Common myeloid progenitor, CD34-positive (primary cell): Measurements from ENCODE around the gene CNTN6.

Experiments
- CTCF ChIA-PET: fragments of 350-600 bp; sonication (Branson Sonifier 250); formaldehyde crosslinking; loops from one replicate; lab custom pipeline; 2021; ENCODE audit warnings: antibody characterized with exemption; lab: Charles Lee
- POLR2A ChIA-PET: fragments of 350-600 bp; sonication (Branson Sonifier 250); formaldehyde crosslinking; loops from one replicate; lab custom pipeline; 2021; ENCODE audit warnings: antibody characterized with exemption; lab: Charles Lee
- DNase-seq, 3 donors: peaks; one replicate each; pipeline versions ENCODE4 v3.0.0 to v3.0.0-alpha.2; 2013
- H3K27ac ChIP-seq, 2 experiments: 1 replicate in 1 of 2; 2 replicates in 1 of 2; pipeline ENCODE4 v1.7.0; 2013; ENCODE audit warnings: inconsistent platforms in 2 of 2, low read length in 2 of 2, mild to moderate bottlenecking in 2 of 2, low read depth in 1 of 2, moderate library complexity in 1 of 2; ENCODE audit not compliant: severe bottlenecking in 2 of 2, insufficient read depth in 1 of 2, poor library complexity in 1 of 2
- H3K27me3 ChIP-seq, 5 experiments: replicated peaks in 2 of 5; 1 replicate in 3 of 5; 2 replicates in 2 of 5; pipeline versions ENCODE4 v1.6.1 to v1.7.0; 2013; ENCODE audit warnings: low read length in 4 of 5, mild to moderate bottlenecking in 2 of 5, moderate library complexity in 2 of 5, inconsistent platforms in 1 of 5; ENCODE audit not compliant: insufficient read depth in 5 of 5, control insufficient read depth in 4 of 5
- H3K36me3 ChIP-seq, 4 experiments: 1 replicate in 2 of 4; 2 replicates in 2 of 4; pipeline versions ENCODE4 v1.6.1 to v1.7.0; 2013; ENCODE audit warnings: low read length in 3 of 4, control low read depth in 1 of 4, mild to moderate bottlenecking in 1 of 4; ENCODE audit not compliant: control insufficient read depth in 4 of 4, insufficient read depth in 4 of 4
- H3K4me1 ChIP-seq, 4 experiments: 1 replicate in 3 of 4; 2 replicates in 1 of 4; pipeline versions ENCODE4 v1.6.1 to v1.7.1; 2013; ENCODE audit warnings: low read length in 3 of 4, mild to moderate bottlenecking in 3 of 4, control low read depth in 1 of 4, inconsistent platforms in 1 of 4, moderate library complexity in 1 of 4; ENCODE audit not compliant: control insufficient read depth in 4 of 4, insufficient read depth in 4 of 4; ENCODE audit errors: control extremely low read depth in 1 of 4
- H3K4me3 ChIP-seq, 7 experiments: 1 replicate in 4 of 7; 2 replicates in 3 of 7; pipeline versions ENCODE4 v1.5.1 to v1.7.0; 2013; ENCODE audit warnings: mild to moderate bottlenecking in 7 of 7, low read length in 6 of 7, moderate library complexity in 6 of 7, inconsistent platforms in 2 of 7, low read depth in 2 of 7, control low read depth in 1 of 7; ENCODE audit not compliant: insufficient read depth in 4 of 7, control insufficient read depth in 1 of 7; ENCODE audit errors: extremely low read depth in 1 of 7
- H3K9me3 ChIP-seq, 5 experiments: 1 replicate in 4 of 5; 2 replicates in 1 of 5; pipeline versions ENCODE4 v1.6.1 to v1.7.1; 2013; ENCODE audit warnings: low read length in 4 of 5, mild to moderate bottlenecking in 2 of 5, inconsistent platforms in 1 of 5, low read depth in 1 of 5, moderate library complexity in 1 of 5; ENCODE audit not compliant: control insufficient read depth in 4 of 5, insufficient read depth in 2 of 5; ENCODE audit errors: control extremely low read depth in 1 of 5
- WGBS: methylation state at CpG from one replicate; pipeline ENCODE4 v1.1.5; 2013; ENCODE audit not compliant: insufficient coverage; 5-methylcytosine and 5-hydroxymethylcytosine counted together

Gene CNTN6

DNA sequence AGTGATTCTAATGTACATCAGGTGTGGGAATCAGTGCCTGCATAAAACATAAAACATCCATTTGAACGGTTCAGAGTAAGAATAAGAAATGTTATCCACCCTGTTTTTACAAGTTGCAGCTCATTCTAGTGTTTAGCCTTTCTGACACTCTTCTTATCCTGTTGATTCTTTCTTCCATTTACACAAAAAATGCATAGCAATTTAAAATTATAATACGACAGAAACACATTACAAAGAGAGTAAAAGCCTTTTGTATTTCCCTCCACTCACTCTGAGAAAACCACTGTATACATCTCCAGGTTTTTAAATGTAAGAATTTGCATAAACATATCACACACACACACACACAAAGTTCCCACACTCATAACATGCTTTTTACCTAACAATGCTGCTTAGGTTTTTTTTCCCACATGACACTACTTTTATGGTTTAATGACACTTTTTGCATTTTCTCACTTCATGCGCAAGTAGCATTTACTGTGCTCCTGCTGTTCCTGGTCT, 199.8 kb downstream of the CNTN6 start:
- CTCF ChIA-PET = no interaction called here

GRCh38 chr3:1294586-1294985, 201.8 kb downstream of the CNTN6 start:
- H3K36me3 ChIP-seq = no peaks in the 10 kb centered on the region
- no peak for DNase-seq
- ChIA-PET CTCF (no interaction called here), POLR2A (no interaction called here)
- no peaks in the 10 kb centered on the region for H3K4me1 ChIP-seq
- H3K4me3 ChIP-seq = no peak overlapping the region
- H3K27me3 ChIP-seq = no peaks in the 10 kb centered on the region
- H3K27ac ChIP-seq = no peak overlapping the region
- H3K9me3 ChIP-seq = no peaks in the 10 kb centered on the region
- WGBS = 92% methylated on average over 4 of the region's 5 CpGs

More for the DNA sequence above, 199.8 kb downstream of the CNTN6 start:
- 82% methylated on average over 1 of the region's 3 CpGs for WGBS
- no peaks in the 10 kb centered on the region for H3K36me3 ChIP-seq
- POLR2A ChIA-PET = no interaction called here
- no peak overlapping the region for H3K4me3 ChIP-seq
- H3K27me3 ChIP-seq = no peaks in the 10 kb centered on the region
- H3K9me3 ChIP-seq = no peaks in the 10 kb centered on the region
- H3K27ac ChIP-seq = no peak overlapping the region
- H3K4me1 ChIP-seq = no peaks in the 10 kb centered on the region
- no peak for DNase-seq

DNA sequence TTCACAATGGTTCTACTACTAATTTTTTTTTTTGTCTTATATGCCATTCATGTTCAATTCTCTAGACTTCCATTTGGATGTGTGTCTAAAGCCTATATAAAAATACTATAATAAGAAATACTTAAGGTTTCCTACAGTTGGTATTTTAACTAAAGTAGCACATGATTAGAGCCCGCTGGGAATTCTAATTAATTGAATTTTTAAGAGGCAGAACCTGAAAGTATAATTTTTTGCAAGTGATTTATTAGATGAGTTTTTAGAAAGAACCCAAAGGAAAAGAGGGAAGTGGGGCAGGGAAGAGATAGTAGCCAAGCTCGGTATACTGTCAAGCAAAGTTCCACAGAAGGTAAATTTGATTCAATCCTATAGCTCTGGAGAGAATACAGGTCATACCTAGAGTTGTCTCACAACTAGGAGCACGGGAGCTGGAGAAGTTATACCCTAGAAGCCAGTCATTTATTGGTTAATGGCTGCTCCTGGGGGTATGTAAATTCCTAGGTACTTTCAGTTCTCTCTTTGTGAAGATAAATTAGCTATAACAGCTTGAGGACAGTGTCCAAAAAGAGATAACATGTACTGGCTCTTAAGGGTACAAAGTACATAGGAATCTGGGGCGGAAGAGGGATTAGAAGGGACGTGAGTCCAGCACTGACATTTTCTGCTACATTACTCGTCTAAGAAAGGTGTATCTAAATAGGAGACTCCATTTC, 225.6 kb downstream of the CNTN6 start:
- CTCF ChIA-PET = no interaction called here
- DNase-seq = no peak
- WGBS = 73% methylated on average over 6 of the region's 6 CpGs
- Histone ChIP-seq H3K27ac (no peak overlapping the region), H3K9me3 (no peaks in the 10 kb centered on the region), H3K36me3 (no peaks in the 10 kb centered on the region), H3K27me3 (no peaks in the 10 kb centered on the region), H3K4me1 (no peaks in the 10 kb centered on the region), H3K4me3 (no peak overlapping the region)
- POLR2A ChIA-PET = no interaction called here

GRCh38 chr3:1326546-1326945, 233.7 kb downstream of the CNTN6 start:
- no peaks in the 10 kb centered on the region for H3K27me3 ChIP-seq
- no peaks in the 10 kb centered on the region for H3K36me3 ChIP-seq
- no peaks in the 10 kb centered on the region for H3K4me1 ChIP-seq
- H3K9me3 ChIP-seq = no peaks in the 10 kb centered on the region
- DNase-seq = no peak
- ChIA-PET CTCF (no interaction called here), POLR2A (no interaction called here)
- no peak overlapping the region for H3K4me3 ChIP-seq
- no peak overlapping the region for H3K27ac ChIP-seq

DNA sequence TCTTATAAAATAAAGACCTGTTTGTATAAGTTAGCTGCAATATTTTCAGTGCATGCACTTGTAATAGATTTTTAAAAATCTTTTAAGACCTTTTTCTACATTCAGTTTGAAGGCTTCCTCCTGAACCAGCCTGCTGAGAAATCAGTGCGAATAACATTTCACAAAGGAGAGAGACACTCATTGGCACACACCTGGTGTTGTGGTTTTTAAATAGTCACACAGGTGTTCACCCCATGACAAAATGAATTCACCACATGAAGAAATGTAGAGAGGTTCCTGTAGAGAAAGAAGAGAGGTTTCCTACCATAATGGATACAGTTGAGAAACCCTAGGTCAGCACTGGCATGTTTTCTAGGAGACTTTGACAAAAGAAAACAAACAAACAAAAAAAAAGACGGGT, 237.3 kb downstream of the CNTN6 start:
- Histone ChIP-seq H3K36me3 (no peaks in the 10 kb centered on the region), H3K27me3 (no peaks in the 10 kb centered on the region), H3K4me1 (no peaks in the 10 kb centered on the region), H3K27ac (no peak overlapping the region), H3K9me3 (no peaks in the 10 kb centered on the region), H3K4me3 (no peak overlapping the region)
- POLR2A ChIA-PET = no interaction called here
- CTCF ChIA-PET = no interaction called here
- no peak for DNase-seq
- no CpG with 5 or more reads among the region's 2 CpGs for WGBS

DNA sequence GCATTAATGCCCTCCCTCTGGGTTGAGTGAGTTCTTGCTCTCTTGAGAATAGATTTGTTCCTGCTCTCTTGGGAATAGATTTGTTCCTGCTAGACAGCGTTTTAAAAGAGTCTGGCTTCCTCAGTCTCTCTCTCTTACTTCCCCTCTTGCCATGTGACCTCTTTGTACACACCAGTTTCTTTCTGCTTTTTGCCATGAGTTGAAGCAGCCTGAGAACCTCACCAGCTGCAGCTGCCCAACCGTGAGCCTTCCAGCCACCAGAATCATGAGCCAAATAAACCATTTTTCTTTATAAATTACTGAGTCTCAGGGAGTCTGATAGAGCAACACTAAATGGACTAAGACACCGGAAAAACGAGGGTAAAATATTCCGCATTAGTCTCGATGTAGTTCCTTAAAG, 253.6 kb downstream of the CNTN6 start:
- H3K27ac ChIP-seq = no peak overlapping the region
- POLR2A ChIA-PET = no interaction called here
- no peak overlapping the region for H3K4me3 ChIP-seq
- H3K4me1 ChIP-seq = no peaks in the 10 kb centered on the region
- H3K36me3 ChIP-seq = no peaks in the 10 kb centered on the region
- DNase-seq = no peak
- CTCF ChIA-PET = no interaction called here
- no peaks in the 10 kb centered on the region for H3K27me3 ChIP-seq
- H3K9me3 ChIP-seq = no peaks in the 10 kb centered on the region
- WGBS = 88% methylated on average over 5 of the region's 6 CpGs

DNA sequence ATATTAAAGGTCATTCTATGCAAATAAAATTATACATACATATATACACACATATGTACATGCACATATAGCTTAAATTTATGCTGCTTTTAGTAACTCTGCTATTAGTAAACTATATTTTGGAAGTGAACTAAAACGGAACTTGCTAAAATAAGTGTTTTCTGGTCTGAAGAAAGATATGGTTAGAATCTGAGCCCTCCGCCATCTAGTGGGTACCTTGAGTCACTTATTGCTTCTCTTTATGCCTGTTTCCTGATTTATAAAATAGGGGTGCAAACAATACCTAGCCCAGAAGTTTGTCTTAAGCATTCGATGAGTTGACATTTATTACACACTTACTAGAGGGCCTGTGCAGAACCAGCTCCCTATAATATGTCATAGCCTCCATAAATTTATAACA, 255.7 kb downstream of the CNTN6 start:
- POLR2A ChIA-PET = no interaction called here
- WGBS = 100% methylated on average over 2 of the region's 3 CpGs
- no peak overlapping the region for H3K27ac ChIP-seq
- CTCF ChIA-PET = interaction anchor here (0.6 kb wide), 1 partner anchor 68 kb away, joined by 3 read pairs; no protein-coding TSS in a partner anchor
- H3K36me3 ChIP-seq = no peaks in the 10 kb centered on the region
- H3K4me1 ChIP-seq = no peaks in the 10 kb centered on the region
- H3K27me3 ChIP-seq = no peaks in the 10 kb centered on the region
- no peaks in the 10 kb centered on the region for H3K9me3 ChIP-seq
- peak in 2 of 3 donors; percentile 3 to 7 for DNase-seq
- no peak overlapping the region for H3K4me3 ChIP-seq
